Measurements from ENCODE around the gene DPF1. TPM values are rescaled to one million over a fixed set of nuclear protein-coding genes. Genes with fewer than 3 reads are reported as not detected.
"Not testable (repeated sequence)": the region's sequence is repeated elsewhere in the genome, so short reads cannot be mapped to it uniquely, and the experiment has no call there.

Gene DPF1
- total RNA-seq = not detected

DNA sequence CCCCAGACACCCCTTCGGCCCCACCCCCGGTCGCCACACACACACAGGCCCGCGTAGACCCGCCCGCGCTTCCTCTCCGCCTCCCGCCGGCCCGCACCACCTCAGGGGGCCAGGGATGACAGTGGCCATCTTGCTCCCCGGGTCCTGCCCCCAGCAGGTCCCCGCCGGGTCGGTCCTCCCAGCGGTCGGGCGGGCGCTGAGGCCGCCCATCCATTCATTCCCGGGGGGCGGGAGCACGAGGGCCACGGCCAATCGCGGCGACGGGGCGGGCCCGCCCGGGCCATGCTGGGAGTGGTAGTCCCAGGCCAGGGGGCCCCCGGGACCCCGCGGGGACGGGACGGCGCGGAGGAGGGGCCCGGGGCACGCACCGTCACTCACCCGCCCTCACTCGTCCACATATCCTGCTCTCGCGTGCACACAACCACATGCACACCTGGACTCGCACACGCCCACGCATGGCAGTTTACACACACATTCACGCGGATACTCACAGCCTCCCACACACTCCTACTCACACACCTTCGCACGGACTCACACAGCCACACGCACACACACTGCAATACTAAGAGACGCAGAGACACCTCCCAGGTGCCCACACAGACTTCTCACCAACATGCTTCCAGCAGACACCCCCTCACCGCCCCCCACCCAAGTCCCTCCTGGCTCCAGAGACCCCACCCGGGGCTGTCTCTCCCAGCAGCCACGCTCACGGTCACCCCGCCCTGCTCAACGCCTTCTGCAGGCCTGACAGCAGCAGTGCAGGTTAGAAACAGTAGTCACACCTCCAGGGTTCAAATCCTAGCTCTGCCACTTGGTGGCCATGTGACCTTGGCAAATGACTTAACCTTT is at the start of gene DPF1:
DPF1 (minus strand) TSS at position 209 of the 849 bp plus-strand sequence; CDS start at position 129, 80 bp downstream.
- DNase-seq = no peak

DNA sequence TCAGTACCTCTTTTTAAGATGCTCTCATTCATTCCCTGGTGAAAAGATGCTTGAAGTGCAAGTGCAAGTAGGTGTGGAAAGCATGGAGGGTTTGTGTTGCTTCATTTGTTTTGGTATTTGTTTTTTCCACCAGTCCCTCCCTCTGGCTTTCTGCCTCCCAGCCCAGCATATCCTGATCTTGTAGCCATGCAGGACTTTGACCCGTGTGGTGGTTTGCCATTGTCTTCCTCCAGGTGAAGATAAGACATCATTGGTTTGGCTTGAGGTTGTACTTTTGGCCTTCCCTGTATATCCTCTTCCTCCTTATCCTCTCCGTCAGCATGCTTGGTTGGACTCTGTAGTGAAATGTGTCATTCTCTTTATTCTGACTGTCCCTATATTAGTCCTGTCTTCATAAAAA is 49.5 kb upstream of the DPF1 start:
- DNase-seq = no peak

DNA sequence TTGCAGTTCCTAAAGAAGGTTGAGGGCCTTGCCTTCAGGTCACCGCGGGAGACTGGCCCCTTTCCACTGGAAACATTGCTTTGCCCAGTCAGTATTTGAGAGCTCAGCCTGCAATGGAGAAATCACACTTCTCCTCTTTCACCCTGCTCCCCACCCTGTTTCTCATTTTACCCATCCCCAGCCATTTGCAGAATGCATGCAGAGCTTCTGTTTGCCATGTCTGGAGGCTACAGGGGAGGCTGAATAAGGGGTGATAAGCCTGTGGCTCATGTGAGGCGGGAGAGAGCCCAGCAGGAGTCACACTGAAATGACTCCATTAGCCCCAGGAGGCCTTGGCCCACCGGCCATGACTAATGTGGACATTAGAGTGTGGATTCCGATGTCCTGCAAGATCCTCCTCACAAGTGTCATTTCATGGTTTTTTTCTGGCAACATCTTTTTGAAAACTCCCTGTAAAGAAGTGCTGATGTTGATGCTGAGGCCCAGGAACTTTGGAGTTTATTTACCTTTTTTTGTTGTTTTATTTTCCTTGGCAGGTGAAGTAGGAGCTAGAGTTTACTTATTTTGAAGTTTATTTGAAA is 46.7 kb upstream of the DPF1 start:
- DNase-seq = no peak

DNA sequence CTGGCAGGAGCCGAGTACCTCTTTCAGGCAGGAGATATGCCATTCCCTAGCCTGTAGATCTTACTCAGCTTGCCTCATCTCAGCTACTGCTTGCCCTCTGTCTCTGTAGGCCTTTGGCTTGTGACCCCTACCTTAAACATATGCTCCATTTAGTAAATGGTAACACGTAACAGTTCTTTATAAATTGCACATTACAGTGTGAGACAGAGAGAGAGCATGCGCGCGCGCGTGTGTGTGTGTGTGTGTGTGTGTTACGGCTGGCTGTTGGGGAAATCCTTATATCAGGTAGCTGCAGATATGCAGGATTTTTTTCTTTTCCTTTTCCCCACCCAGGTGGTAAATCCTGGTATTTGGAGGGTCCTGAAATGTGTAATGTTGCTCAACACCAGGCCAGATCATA is 44.5 kb upstream of the DPF1 start:
- no peak for DNase-seq

DNA sequence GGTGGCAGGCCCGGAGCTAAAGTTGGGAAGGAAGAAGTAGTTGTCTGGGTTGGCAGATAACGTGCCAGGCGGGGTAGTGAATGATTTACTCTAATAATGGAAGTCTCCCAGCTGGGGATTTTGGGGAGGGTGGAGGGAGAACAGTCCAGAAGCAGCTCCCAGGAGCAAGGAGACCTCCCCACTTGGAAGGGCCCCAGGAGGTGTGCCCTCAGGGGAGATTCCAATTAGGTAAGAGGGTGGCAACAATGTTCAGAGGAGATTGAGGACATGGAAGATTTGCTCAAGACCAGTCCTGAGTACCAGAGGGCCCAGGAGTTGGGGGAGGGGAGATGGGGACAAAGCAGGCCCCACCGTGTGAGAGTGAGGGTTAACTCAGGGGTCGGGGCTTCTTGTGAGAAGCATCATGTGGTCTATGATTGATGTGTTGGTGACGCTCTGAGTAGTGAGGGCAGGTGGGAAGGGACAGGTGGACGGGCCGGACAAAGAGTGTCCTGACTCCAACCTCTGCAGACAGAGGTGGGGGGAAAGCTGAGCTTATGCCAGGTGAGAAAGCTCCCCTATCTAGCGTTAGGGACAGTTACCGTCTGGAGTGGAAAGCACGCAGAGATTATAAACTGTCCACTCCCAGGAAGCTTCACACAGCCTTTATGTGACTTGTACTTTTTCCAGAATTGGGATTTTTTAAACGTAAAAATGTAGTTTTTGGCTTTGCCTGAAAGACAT is 43.9 kb upstream of the DPF1 start:
- no peak for DNase-seq

DNA sequence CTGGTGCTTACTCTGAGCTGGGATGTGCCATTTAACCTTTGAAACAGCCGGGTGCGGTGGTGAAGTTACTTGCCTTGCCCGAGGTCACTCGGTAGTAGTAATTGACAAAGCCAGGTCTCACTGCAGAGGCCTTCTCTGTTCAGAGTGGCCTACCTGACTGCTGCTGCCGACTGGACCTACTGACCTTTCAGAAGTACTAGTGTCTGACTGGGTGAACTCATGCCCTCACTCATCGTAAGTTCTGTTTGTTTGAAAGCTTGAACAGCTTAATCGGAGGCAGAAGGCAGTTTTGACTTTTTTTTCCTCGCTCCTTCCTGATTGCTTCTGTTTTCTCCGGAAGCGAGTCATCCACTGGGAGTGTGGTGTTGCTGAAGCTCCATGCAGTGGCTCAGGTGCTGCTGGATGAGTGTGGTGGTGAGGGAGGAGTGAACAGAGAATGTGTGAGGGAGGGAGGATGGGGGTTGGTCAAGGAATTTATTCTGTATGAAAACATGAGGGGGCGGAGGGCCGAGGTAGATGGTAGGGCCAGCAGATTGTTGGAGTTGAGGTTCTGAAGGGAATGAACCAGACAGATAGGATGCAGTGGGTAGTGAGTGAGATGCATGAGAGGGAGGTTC is 43.1 kb upstream of the DPF1 start:
- no peak for DNase-seq

DNA sequence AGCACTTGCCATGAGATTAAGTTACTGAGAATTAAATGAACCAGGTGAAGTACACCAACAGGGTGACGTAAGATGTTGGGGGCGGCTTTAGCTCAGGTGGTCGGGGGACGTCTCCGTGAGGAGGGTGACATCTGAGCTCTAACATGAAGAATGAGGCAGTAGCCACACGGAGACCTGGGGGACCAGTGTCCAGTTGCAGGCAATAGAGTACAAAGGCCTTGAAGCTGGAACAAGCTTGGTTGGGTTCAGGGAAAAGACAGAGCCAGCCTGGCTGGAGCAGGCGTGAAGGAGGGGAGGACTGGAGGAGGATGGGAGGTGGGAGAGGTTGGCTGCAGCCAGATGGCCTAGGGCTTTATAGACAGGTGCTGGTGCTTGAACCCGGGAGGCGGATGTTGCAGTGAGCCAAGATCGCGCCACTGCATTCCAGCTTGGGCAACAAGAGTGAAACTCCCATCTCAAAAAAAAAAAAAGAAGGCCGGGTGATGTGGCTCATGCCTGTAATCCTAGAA is 42.0 kb upstream of the DPF1 start:
- DNase-seq = no peak

DNA sequence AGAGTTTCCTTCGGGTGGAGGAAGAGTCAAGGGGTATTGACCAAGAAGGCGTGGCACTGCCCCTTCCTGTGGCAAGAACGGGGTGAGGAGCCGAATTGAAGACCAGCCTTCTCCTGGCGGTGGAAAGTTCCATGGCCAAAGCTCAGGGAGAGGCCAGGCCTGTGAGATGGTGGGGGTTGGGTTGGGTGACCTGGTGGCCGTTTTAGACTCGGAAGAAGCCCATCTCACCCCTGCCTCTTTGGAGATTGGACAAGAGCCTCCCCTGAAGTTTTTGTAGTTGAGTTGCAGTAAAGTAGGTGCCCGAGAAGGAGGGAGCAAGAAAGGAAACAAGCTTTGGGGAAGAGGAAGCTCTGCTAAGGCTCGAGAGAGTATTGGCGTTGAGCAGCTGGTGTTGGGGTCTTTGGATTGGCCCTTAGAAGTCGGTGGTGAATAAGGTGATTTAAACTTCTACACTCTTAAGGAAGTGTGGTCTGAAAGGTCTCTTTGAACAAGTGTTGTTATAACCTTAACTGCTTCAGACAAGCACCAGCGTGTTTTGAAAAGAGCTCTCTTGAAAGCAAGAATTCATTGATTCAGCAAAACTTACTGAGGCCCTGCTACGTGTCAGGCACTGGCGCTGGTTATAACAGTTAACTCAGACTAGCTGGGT is 41.3 kb upstream of the DPF1 start:
- no peak for DNase-seq

DNA sequence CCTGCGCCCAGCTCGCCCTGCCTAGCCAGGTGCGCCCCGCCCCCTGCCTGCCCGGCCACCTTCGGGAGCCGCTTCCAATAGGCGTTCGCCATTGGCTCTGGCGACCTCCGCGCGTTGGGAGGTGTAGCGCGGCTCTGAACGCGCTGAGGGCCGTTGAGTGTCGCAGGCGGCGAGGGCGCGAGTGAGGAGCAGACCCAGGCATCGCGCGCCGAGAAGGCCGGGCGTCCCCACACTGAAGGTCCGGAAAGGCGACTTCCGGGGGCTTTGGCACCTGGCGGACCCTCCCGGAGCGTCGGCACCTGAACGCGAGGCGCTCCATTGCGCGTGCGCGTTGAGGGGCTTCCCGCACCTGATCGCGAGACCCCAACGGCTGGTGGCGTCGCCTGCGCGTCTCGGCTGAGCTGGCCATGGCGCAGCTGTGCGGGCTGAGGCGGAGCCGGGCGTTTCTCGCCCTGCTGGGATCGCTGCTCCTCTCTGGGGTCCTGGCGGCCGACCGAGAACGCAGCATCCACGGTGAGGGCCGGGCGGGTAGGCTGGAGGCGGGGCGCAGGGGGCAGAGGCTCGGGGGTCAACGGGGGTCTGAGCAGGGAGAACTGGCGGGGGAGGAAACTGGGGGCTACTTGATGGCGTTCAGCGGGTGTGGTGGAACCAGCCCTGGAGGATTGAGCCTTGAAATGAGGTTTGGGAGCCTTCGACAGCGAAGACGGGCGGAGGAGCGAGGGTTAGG is 40.6 kb upstream of the DPF1 start, which contains the start of gene SPINT2:
SPINT2 (plus strand) TSS at position 88 of the 727 bp plus-strand sequence; CDS start at position 408, 320 bp downstream.
- DNase-seq = peak; percentile 21

DNA sequence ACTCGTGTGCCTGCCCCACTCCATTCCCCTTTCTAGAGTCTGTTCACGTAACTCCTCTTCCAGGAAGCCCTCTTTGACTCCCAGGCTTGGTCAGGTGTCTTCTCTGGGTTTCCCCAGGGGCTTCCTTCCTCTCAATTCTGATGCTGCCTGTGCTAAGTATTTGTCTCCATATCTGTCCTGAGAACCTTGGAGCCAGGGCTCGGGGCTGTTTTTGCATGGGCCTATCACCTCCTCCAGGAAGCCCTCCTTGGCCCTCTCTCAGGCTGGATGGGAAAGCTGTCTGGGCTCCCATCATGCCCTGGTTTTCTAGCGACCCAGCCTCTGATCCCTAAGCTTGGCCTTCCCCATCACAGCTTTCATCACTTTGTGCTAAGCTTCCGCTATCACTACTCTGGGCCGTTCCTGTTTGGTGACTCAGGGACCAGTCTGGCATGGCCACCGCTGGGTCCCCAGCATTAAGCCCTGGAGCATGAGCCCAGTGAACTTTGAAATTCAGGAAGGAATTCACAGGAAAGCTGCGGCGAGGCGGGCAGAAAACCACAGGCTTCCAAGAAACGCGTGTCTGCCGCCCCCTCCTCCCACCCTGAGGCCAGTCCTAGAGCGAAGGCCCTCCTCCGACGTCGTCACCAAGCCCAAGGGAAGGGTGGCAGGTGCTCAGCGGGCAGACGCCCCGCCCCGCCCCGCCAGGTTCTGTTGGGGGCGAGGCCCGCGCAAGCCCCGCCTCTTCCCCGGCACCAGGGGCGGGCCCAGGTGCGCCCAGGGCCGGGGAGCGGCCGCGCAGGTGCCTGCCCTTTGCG is 39.9 kb upstream of the DPF1 start:
- peak; percentile 49 for DNase-seq

DNA sequence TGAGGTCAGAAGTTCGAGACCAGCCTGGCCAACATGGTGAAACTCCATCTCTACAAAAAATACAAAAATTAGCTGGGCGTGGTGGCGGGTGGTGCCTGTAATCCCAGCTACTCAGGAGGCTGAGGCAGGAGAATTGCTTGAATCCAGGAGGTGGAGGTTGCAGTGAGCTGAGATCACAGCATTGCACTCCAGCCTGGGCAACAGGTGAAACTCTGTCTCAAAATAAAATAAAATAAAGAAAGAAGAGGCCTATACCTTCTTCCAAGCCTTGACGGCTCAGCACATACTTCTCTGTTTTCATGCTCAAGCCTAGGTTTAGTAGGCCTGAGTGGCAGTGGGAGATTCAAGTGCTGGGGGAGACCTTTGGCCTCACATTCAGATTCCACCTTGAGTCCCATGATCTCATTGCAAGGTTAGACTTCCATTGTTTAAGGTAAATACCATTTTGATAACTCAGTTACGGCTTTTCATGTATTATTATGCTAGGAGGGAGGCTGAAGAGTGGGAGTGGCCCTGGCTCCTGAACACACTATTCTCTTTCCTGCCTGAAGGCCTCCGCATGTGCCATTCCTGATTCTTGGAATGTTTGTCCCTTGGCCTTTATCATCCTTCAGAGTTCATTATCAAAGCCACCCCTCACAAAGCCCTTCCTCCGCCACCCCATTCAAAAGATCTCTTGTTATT is 38.7 kb upstream of the DPF1 start:
- no peak for DNase-seq

DNA sequence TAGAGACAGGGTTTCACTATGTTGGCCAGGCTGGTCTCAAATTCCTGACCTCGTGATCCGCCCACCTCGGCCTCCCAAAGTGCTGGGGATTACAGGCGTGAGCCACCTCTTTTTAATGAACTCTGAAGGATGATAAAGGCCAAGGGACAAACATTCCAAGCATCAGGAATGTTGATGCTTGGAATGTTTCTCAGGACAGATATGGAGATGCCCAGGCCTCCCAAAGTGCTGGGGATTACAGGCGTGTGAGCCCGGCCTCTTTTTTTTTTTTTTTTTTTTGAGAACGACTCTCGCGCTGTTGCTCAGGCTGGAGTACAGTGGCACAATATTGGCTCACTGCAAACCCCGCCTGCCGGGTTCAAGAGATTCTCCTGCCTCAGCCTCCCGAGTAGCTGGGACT is 37.9 kb upstream of the DPF1 start:
- DNase-seq = not testable (repeated sequence)

DNA sequence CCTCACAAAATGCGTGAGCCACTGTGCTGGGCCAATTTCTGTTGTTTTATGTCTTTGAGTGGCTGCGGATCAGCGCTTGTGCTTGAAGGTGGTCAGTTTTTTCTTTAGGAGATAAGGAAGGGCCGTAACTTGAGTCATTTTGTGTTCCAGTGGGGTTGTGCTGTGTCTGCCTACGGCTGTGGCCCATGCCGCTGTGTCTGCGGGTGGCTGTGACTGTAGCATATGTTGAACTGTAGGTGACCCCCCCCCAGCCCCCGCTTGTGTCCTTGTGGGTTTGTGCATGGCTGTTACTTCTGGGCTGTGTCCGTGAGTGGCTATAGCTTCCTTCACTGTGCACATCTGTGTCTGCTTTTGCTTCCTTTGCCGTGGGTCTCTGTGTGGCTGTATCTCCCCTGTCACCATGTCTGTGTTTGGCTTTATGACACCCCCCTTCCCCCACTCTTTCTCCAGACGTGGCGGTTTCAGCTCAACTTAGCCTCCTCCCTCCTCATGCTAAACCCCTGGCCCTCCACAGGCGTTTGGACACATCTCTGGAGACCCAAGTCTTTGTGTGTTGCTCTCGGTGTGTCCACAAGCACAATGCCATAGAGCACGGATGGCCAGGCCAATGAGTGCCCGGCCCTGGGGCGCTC is 31.5 kb upstream of the DPF1 start:
- DNase-seq = no peak

DNA sequence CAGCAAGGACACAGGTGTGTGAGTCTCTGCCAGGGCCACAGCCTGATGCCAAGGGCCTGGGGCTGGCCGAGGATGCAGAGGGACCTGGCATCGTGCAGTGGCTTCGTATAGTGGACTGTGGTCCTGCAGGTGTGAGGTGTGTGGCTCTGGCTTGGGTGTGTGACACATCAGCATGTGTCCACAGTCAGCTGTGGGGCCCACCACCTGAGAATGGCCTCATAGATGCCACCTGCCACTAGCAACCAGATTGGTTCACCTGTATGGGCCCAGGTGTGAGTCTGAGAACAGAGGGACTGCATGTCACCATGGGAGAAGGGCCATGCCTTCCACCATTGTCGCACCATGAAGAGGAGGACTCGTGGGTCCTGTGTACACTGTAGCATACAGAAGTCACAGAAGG is 29.8 kb upstream of the DPF1 start:
- DNase-seq = no peak

DNA sequence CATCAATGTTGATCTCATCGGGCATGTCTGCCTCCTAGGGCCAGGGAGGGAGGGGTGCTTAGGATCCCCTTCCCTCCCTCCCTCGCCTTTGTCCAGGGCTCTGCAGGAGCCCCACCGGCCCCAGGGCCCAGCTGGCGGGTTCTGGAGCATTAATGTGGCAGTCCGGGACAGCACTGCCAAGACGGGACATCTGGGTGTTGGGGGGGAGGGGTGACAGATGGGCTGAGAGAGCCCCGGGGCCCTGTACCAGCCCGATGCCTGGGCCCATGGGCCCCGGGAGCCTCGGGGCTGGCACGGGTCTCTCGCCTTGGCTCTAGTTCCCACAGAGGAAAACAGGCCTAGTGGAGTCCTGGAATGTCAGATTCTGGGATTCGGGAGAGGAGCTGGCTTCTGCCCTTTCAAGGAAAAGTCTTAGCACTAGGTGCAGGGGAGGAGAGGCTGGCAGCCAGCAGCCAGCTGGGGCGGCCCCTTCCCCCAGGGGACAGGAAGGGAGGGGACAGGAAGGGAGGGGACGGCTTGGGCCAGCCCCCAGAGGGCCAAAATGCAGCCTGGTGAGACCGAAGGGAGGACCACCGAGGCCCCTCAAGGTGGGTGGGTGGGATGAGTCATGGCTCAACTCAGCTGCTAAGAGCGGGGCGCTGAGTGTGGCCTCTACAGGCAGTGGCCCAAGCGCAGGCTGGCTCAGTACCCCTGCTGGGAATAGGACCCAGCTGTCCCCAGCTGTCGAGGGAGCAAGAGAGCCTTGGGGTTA is 29.1 kb upstream of the DPF1 start:
- no peak for DNase-seq

DNA sequence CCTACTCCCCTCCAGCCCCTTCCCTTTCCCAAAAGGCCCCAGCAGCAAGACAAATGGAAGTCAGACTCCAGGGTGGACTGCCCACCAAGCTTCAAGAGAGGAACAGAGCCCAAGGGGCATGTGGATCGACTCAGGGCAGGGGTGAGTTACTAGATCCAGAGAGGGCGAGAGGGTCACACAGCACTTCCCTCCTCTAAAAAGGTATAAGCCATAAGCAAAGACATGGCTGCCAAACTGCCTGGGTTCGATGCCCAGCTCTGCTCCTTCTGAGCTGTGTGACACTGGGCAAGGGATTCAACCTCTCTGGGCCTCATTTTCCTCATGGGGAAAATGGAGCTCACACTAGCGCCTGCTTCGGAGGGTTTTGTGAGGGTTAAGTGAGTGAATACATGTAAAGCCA is 28.4 kb upstream of the DPF1 start:
- DNase-seq = no peak

DNA sequence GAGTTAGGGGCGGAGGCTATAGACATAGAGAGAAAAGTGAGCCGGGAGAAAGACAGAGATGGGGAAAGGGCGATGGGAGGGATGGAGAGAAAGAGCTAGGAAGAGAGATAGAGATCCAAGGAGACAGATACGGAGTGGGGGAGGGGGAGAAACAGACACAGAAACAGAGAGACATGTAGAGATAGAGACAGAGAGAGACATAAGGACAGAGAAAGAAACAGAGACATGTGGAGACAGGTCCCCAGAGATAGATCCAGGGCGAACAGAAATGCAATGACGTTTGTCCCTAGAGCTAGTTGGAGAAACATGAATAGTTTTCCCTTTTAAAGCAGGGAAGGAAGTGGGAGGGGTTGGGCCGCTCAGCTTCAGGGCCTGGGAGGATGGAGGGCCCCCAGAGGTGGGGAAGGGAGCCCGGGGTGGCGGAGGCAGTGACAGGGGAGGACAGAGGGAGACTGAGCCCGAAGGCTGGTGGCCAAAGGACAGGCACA is 27.6 kb upstream of the DPF1 start:
- no peak for DNase-seq

DNA sequence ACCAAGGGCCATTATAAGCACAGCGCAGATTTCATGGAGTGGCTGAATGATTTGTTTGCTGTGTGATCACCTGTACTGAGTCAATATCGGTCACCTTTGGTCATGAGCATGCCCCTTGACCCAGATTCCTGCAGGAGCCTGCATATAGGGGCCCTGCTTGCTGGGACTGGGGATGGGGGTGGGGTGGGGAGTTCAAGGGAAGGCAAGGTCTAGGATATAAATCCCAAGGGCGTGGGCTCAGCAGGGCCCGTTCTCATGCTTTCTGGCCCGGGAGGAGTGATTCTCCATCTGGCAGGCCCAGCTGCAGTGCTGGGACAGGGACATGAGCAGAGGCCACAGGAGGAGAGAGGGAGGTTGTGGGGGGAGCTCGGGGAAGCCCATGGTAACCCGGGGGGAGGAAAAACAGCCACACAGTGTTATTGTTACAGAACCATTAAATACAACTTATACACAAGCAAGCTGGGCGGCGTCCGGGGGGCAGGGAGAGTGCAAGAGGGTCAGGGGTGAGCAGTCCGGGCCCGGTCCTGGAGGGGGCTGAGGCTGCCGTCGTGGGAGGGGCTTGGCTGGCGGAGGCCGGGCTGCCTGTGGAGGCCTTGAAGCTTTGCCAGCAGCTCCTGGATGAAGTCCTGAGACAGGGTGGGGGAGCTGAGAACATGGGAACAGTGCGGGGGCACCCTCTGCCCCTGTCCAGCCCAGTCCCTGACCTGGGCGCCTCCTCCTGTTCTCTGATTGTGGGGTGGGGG is 27.0 kb upstream of the DPF1 start:
- DNase-seq = no peak

Measured in effector CD4-positive, alpha-beta T cell (primary cell).